ENCODE measurements around the gene FABP1.

FABP1 gene

DNA sequence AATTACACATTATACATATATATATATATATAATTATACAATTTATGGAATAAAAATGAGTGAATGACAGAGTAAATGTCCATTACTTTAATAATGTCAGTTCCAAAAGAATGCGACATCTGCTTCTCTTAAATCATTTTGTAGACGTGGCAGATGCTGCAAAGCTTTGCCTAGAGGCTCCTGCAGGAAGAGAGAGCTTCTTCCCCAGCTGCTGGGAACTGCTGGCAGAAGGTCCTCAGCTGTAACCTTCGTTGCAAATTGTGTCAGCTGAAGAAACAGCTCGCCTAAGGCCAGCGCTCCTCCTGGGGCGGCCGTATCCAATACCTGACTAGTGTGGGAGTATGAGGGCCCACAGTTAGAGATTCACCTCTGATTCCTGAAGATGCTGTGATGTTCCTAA, 32.7 kb upstream of the FABP1 start:
- Histone ChIP-seq H3K4me1 (ENCODE audit: control insufficient read depth, insufficient read depth, low read length) (peaks cover 5% of the 10 kb centered on the region; the same call in 1 of the 2 replicates), H3K4me3 (ENCODE audit: low read depth, low read length) (no peak overlapping the region), H3K27ac (ENCODE audit: low read depth, low read length) (no peak overlapping the region)

DNA sequence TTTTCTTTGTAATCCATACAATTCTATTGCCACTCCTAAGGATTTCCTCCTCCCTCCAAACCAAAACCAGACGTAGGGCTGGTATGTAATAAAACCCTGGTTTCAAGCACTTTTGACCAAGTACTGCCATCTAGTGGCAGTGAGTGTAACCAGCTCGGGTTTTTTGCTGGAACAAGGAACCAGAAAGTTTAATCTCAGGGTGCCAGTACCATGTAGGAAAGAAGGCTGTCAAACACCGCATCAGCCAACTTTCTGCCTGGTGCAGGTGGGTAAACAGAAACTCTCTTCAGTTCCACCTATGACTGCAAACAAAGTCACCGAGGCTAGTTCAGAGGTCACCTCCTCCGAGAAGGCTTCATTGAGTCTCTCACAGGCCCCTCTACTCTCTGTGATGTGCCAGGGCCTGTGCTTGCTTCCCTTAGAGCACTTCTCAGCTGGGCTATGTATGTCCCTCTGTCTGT, 32.1 kb upstream of the FABP1 start:
- Histone ChIP-seq H3K4me1 (ENCODE audit: control insufficient read depth, insufficient read depth, low read length) (peaks cover 5% of the 10 kb centered on the region; the same call in 1 of the 2 replicates), H3K4me3 (ENCODE audit: low read depth, low read length) (no peak overlapping the region), H3K9ac (ENCODE audit: low read depth, low read length) (no peak overlapping the region), H3K27ac (ENCODE audit: low read depth, low read length) (no peak overlapping the region), H3K27me3 (ENCODE audit: control insufficient read depth, insufficient read depth, low read length) (no peaks in the 10 kb centered on the region), H3K9me3 (ENCODE audit: control insufficient read depth, insufficient read depth, low read length) (no peaks in the 10 kb centered on the region), H3K36me3 (ENCODE audit: control insufficient read depth, insufficient read depth, low read length) (no peaks in the 10 kb centered on the region)

More for the DNA sequence above, 32.7 kb upstream of the FABP1 start:
- H3K9ac ChIP-seq (ENCODE audit: low read depth, low read length), result no peak overlapping the region
- H3K36me3 ChIP-seq (ENCODE audit: control insufficient read depth, insufficient read depth, low read length), result no peaks in the 10 kb centered on the region
- H3K9me3 ChIP-seq (ENCODE audit: control insufficient read depth, insufficient read depth, low read length), result no peaks in the 10 kb centered on the region
- no peaks in the 10 kb centered on the region for H3K27me3 ChIP-seq (ENCODE audit: control insufficient read depth, insufficient read depth, low read length)

DNA sequence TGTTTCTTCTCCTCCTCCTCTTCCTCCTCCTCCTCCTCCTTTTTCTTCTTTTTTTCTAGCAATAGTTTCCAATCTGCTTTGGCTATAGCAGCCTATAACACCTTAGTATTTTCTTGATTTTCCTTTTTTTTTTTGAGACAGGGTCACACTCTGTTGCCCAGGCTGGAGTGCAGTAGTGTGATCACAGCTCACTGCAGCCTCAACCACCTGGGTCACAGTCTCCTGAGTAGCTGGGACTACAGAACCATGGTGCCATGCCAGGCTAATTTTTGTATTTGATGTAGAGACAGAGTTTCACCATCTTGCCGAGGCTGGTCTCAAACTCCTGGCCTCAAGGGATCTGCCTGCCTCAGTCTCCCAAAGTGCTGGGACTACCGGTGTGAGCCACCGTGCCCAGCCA, 31.6 kb upstream of the FABP1 start:
- Histone ChIP-seq H3K9me3 (ENCODE audit: control insufficient read depth, insufficient read depth, low read length) (no peaks in the 10 kb centered on the region), H3K4me1 (ENCODE audit: control insufficient read depth, insufficient read depth, low read length) (peaks cover 5% of the 10 kb centered on the region; the same call in 1 of the 2 replicates), H3K27ac (ENCODE audit: low read depth, low read length) (no peak overlapping the region), H3K4me3 (ENCODE audit: low read depth, low read length) (no peak overlapping the region), H3K9ac (ENCODE audit: low read depth, low read length) (no peak overlapping the region), H3K36me3 (ENCODE audit: control insufficient read depth, insufficient read depth, low read length) (no peaks in the 10 kb centered on the region), H3K27me3 (ENCODE audit: control insufficient read depth, insufficient read depth, low read length) (no peaks in the 10 kb centered on the region)

DNA sequence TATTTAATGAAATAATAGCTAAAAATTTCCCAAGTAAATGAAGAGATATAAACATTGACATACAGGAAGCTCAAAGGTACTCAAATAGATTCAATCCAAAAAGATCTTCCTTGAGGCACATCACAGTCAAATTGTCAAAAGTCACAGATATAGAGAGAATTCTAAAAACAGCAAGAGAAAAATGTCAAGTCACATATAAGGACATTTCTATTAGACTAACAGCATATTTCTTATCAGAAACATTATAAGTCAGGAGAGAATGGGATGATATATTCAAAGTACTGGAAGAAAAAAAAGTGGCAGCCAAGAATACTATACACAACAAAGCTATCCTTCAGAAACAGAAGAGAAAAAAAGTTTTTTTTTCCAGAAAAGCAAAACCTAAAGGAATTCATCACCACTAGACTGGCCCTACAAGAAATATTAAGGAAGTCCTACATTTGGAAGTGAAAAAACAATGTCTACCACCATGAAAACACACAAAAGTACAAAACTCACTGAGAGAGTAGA, 21.1 kb upstream of the FABP1 start:
- no peaks in the 10 kb centered on the region for H3K36me3 ChIP-seq (ENCODE audit: control insufficient read depth, insufficient read depth, low read length)
- H3K4me3 ChIP-seq (ENCODE audit: low read depth, low read length), result no peak overlapping the region
- H3K27me3 ChIP-seq (ENCODE audit: control insufficient read depth, insufficient read depth, low read length), result no peaks in the 10 kb centered on the region
- H3K27ac ChIP-seq (ENCODE audit: low read depth, low read length), result no peak overlapping the region
- peaks cover 7% of the 10 kb centered on the region; the same call in 1 of the 2 replicates for H3K9me3 ChIP-seq (ENCODE audit: control insufficient read depth, insufficient read depth, low read length)
- no peaks in the 10 kb centered on the region for H3K4me1 ChIP-seq (ENCODE audit: control insufficient read depth, insufficient read depth, low read length)
- no peak overlapping the region for H3K9ac ChIP-seq (ENCODE audit: low read depth, low read length)

DNA sequence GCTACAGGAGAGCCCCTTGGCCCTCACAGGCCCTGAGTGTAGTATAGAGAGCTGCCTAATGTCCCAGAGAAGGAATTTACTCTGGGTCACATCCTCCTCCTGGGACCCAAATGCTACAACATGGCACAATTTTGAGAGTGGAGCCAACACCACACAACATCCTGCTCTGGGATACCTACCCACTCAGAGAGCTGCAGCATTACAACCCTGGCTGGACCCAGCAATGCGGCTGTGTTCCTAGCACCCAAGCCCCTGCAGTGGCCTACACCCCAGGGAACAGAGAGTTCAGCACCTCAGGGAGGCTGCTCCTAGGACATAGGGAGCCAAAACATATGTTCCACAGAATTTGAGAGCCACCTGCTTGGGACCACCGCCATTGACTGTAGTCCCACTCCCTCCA, 19.3 kb upstream of the FABP1 start:
- H3K27me3 ChIP-seq (ENCODE audit: control insufficient read depth, insufficient read depth, low read length), result no peaks in the 10 kb centered on the region
- peaks cover 3% of the 10 kb centered on the region; the same call in 1 of the 2 replicates for H3K9me3 ChIP-seq (ENCODE audit: control insufficient read depth, insufficient read depth, low read length)
- H3K27ac ChIP-seq (ENCODE audit: low read depth, low read length), result no peak overlapping the region
- H3K4me1 ChIP-seq (ENCODE audit: control insufficient read depth, insufficient read depth, low read length), result no peaks in the 10 kb centered on the region
- no peak overlapping the region for H3K9ac ChIP-seq (ENCODE audit: low read depth, low read length)
- no peak overlapping the region for H3K4me3 ChIP-seq (ENCODE audit: low read depth, low read length)
- H3K36me3 ChIP-seq (ENCODE audit: control insufficient read depth, insufficient read depth, low read length), result no peaks in the 10 kb centered on the region

DNA sequence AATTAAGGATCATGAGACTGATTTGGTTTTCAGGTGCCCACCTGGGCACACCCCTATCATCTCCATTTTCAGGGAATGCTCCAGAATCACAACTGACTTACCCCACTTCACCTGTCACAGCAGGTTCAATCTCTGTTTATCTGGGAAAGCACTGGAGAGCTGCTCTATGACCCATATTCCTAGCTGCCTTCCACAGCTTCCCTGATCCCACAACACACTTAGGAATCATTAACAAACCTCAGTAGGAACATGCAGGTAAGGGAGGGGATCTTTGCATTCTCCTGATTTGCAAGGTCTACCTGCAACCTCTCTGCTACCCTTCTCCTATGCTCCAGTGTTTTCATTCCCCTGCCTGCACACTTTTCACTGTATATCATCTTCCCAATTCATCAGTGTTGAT, 18.7 kb upstream of the FABP1 start:
- H3K4me1 ChIP-seq (ENCODE audit: control insufficient read depth, insufficient read depth, low read length), result no peaks in the 10 kb centered on the region
- H3K27me3 ChIP-seq (ENCODE audit: control insufficient read depth, insufficient read depth, low read length), result no peaks in the 10 kb centered on the region
- no peak overlapping the region for H3K9ac ChIP-seq (ENCODE audit: low read depth, low read length)
- no peaks in the 10 kb centered on the region for H3K36me3 ChIP-seq (ENCODE audit: control insufficient read depth, insufficient read depth, low read length)
- no peak overlapping the region for H3K27ac ChIP-seq (ENCODE audit: low read depth, low read length)
- H3K9me3 ChIP-seq (ENCODE audit: control insufficient read depth, insufficient read depth, low read length), result peaks cover 3% of the 10 kb centered on the region; the same call in 1 of the 2 replicates
- no peak overlapping the region for H3K4me3 ChIP-seq (ENCODE audit: low read depth, low read length)

DNA sequence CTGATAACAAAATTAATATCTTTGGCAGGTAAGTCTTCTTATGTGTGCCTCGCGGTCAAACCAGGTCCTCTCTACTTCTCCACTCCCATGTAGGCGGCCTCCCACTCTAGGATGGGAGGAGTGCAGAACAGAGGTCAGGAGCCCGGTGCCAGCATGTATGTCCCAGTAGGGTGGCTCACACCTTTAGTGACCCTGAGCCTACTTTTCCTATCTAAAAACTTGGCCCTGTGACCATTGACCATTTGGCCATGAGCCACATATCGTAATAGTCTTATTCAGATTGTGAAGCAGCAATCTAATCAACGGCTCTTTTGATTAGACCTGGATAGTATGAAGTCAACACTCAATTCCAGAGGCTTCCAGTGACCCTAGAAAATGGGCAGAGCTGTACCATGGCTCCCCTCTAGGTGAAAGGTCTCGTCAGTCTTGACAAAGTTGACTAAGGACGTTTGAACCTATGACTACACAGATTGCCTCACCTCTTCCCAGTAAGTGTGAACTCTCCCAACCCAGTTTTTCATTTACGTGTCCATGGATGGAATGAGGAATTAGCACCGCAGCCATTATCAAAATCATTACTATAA, 17.1 kb upstream of the FABP1 start:
- H3K36me3 ChIP-seq (ENCODE audit: control insufficient read depth, insufficient read depth, low read length), result no peaks in the 10 kb centered on the region
- no peaks in the 10 kb centered on the region for H3K27me3 ChIP-seq (ENCODE audit: control insufficient read depth, insufficient read depth, low read length)
- H3K9me3 ChIP-seq (ENCODE audit: control insufficient read depth, insufficient read depth, low read length), result peaks cover 3% of the 10 kb centered on the region; the same call in 1 of the 2 replicates
- H3K9ac ChIP-seq (ENCODE audit: low read depth, low read length), result no peak overlapping the region
- no peaks in the 10 kb centered on the region for H3K4me1 ChIP-seq (ENCODE audit: control insufficient read depth, insufficient read depth, low read length)
- no peak overlapping the region for H3K4me3 ChIP-seq (ENCODE audit: low read depth, low read length)
- H3K27ac ChIP-seq (ENCODE audit: low read depth, low read length), result no peak overlapping the region

DNA sequence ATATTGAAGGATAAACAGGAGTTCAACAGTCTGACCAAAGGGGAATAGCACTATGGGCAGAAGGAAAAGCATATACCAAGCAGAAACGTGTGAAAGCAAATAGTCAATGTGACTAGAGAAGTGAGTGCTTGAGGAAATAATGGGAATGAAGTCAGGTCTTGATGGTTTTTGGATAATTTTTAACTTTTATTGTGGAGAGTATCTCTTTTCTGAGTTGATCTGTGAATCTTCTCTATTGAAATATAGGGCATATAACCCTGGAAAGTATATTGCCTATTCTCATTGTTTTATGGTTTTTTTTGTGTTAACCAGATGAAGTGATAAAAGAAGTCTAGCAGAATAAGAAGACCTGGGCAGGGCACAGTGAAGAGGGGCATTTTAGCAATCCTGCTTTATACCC, 16.4 kb upstream of the FABP1 start:
- Histone ChIP-seq H3K4me3 (ENCODE audit: low read depth, low read length) (no peak overlapping the region), H3K9ac (ENCODE audit: low read depth, low read length) (no peak overlapping the region), H3K36me3 (ENCODE audit: control insufficient read depth, insufficient read depth, low read length) (no peaks in the 10 kb centered on the region), H3K27me3 (ENCODE audit: control insufficient read depth, insufficient read depth, low read length) (no peaks in the 10 kb centered on the region), H3K4me1 (ENCODE audit: control insufficient read depth, insufficient read depth, low read length) (no peaks in the 10 kb centered on the region), H3K27ac (ENCODE audit: low read depth, low read length) (no peak overlapping the region), H3K9me3 (ENCODE audit: control insufficient read depth, insufficient read depth, low read length) (peaks cover 3% of the 10 kb centered on the region; the same call in 1 of the 2 replicates)

DNA sequence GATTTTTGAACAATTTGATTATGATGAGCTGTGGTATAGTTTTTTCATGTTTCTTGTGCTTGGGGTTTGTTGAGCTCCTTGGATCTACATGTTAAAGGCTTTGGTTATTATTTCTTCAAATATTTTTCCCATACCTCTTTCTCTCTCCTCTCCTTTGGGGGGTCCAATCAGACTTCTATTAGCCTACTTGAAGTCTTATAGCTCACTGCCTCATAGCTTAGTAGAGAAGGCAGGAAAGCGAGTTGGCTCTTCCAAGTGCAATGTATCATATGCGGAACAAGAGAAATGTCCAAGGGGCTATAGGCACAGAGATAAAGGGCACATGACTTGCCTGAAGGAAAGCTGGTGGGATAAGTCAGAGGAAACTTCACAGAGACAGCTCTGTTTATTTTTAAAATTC, 14.1 kb upstream of the FABP1 start:
- Histone ChIP-seq H3K27ac (ENCODE audit: low read depth, low read length) (no peak overlapping the region), H3K27me3 (ENCODE audit: control insufficient read depth, insufficient read depth, low read length) (no peaks in the 10 kb centered on the region), H3K36me3 (ENCODE audit: control insufficient read depth, insufficient read depth, low read length) (no peaks in the 10 kb centered on the region), H3K9ac (ENCODE audit: low read depth, low read length) (no peak overlapping the region), H3K9me3 (ENCODE audit: control insufficient read depth, insufficient read depth, low read length) (no peaks in the 10 kb centered on the region), H3K4me1 (ENCODE audit: control insufficient read depth, insufficient read depth, low read length) (no peaks in the 10 kb centered on the region), H3K4me3 (ENCODE audit: low read depth, low read length) (no peak overlapping the region)

DNA sequence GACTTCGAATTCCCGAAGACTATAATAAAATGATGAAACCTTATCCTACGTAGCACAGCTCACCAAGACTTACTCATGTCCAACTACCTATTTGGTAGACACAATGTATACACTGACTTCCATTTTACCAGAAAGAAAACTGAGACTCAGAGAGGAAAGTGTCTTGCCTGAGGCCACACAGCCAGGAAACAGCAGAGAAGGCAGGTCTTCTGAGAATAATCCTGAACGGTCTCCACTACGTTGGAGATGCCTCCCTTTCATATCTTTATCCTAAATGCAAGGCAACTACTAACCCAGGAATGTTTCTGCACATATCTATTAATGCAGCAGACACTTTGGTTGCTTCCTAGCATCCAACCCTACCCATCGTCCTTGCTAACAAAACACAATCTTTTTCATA, 11.9 kb upstream of the FABP1 start:
- no peaks in the 10 kb centered on the region for H3K36me3 ChIP-seq (ENCODE audit: control insufficient read depth, insufficient read depth, low read length)
- H3K4me1 ChIP-seq (ENCODE audit: control insufficient read depth, insufficient read depth, low read length), result no peaks in the 10 kb centered on the region
- no peak overlapping the region for H3K4me3 ChIP-seq (ENCODE audit: low read depth, low read length)
- no peaks in the 10 kb centered on the region for H3K9me3 ChIP-seq (ENCODE audit: control insufficient read depth, insufficient read depth, low read length)
- no peak overlapping the region for H3K27ac ChIP-seq (ENCODE audit: low read depth, low read length)
- H3K27me3 ChIP-seq (ENCODE audit: control insufficient read depth, insufficient read depth, low read length), result no peaks in the 10 kb centered on the region
- no peak overlapping the region for H3K9ac ChIP-seq (ENCODE audit: low read depth, low read length)

DNA sequence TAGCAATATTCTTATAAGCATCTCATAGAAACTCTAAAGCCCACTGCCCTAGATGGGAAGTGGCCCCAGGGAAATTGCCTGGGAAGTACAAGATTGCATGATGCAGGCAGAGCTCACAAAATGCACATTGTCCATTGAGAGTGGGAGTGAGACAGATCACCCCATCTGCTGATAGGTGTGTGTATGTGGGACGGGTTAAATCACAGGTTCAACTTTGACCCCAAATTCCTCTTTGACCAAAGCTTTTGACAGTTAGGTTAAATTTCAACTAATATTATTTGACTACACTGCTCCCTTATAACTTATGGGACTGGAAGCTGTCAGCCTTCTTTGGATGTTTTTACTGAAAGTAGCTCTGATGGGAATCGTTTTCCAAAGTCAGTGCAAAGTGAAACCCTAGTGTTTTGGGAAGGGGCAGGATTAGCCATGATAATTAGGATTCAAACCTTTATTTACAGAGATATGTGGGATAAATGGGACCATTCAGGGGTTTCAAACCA, 11.4 kb upstream of the FABP1 start:
- H3K4me3 ChIP-seq (ENCODE audit: low read depth, low read length), result no peak overlapping the region
- H3K27me3 ChIP-seq (ENCODE audit: control insufficient read depth, insufficient read depth, low read length), result no peaks in the 10 kb centered on the region
- no peaks in the 10 kb centered on the region for H3K36me3 ChIP-seq (ENCODE audit: control insufficient read depth, insufficient read depth, low read length)
- no peak overlapping the region for H3K27ac ChIP-seq (ENCODE audit: low read depth, low read length)
- H3K4me1 ChIP-seq (ENCODE audit: control insufficient read depth, insufficient read depth, low read length), result no peaks in the 10 kb centered on the region
- no peak overlapping the region for H3K9ac ChIP-seq (ENCODE audit: low read depth, low read length)
- H3K9me3 ChIP-seq (ENCODE audit: control insufficient read depth, insufficient read depth, low read length), result no peaks in the 10 kb centered on the region
